Panc1 (cell line): Measurements from ENCODE around the gene C13orf42. TPM values are rescaled to one million over a fixed set of nuclear protein-coding genes. Genes with fewer than 3 reads are reported as not detected.
A peak's percentile ranks its signal among the peaks of the same experiment; 100 is the strongest.
"Not testable (repeated sequence)": the region's sequence is repeated elsewhere in the genome, so short reads cannot be mapped to it uniquely, and the experiment has no call there.

Source experiments
- ATAC-seq: fragments of 200-7000 bp; cut with Tn5 transposase; 2 replicates; pipeline ENCODE4 v1.9.1; 2020; ENCODE audit warnings: mild to moderate bottlenecking, moderate library complexity
- BruUV-seq: library from RNA; stranded (reverse); fragments of 400-500 nt; replicated peaks from 2 replicates; lab custom pipeline; 2021; lab: Mats Ljungman, UMichigan
- CTCF ChIA-PET: fragments of 300-600 bp; sonication (Branson Sonifier 250); formaldehyde crosslinking; loops from one replicate; lab custom pipeline; 2022; ENCODE audit warnings: antibody characterized with exemption; lab: Charles Lee
- POLR2A ChIA-PET: fragments of 300-600 bp; sonication (Branson Sonifier 250); formaldehyde crosslinking; loops from one replicate; lab custom pipeline; 2022; ENCODE audit warnings: antibody characterized with exemption; lab: Charles Lee
- DNase-seq: peaks from one replicate; pipeline ENCODE4 v3.0.0-alpha.2; 2010; ENCODE audit warnings: low read depth, low spot score
- H3K27ac ChIP-seq: 2 replicates; pipeline ENCODE4 v1.5.1; 2011; ENCODE audit warnings: mild to moderate bottlenecking, low read length, inconsistent platforms
- H3K27me3 ChIP-seq: fragments of 200-500 bp; sonication (Bioruptor generic); 2 replicates; pipeline ENCODE4 v1.6.0; 2014; ENCODE audit warnings: low read length, inconsistent platforms; ENCODE audit not compliant: control insufficient read depth, insufficient read depth
- H3K36me3 ChIP-seq: fragments of 200-500 bp; sonication (Bioruptor generic); 2 replicates; pipeline ENCODE4 v1.5.1; 2014; ENCODE audit warnings: inconsistent platforms, mild to moderate bottlenecking, low read length, moderate library complexity; ENCODE audit not compliant: control insufficient read depth, insufficient read depth
- H3K4me1 ChIP-seq: 2 replicates; pipeline ENCODE4 v1.5.1; 2011; ENCODE audit warnings: inconsistent platforms, mild to moderate bottlenecking, low read length, moderate library complexity; ENCODE audit not compliant: control insufficient read depth, insufficient read depth
- H3K4me3 ChIP-seq, 2 experiments: 2 replicates each; pipeline ENCODE4 v1.5.1; 2011 to 2012; ENCODE audit warnings: low read depth in 2 of 2, low read length in 2 of 2, mild to moderate bottlenecking in 2 of 2, inconsistent platforms in 1 of 2, moderate library complexity in 1 of 2
- H3K9me3 ChIP-seq: fragments of 200-500 bp; sonication (Bioruptor generic); 2 replicates; pipeline ENCODE4 v1.5.1; 2014; ENCODE audit warnings: low read depth, mild to moderate bottlenecking, inconsistent platforms, low read length, moderate library complexity; ENCODE audit not compliant: control insufficient read depth, insufficient read depth
- CTCF ChIP-seq: fragments of 450-650 bp; IDR thresholded peaks from 2 replicates; pipeline ENCODE4 v1.5.1; 2017; ENCODE audit warnings: mild to moderate bottlenecking
- POLR2AphosphoS5 ChIP-seq: IDR thresholded peaks from 2 replicates; pipeline ENCODE4 v1.6.1; 2012; ENCODE audit warnings: mild to moderate bottlenecking, low read depth, low read length, moderate library complexity
- SIN3A ChIP-seq: IDR thresholded peaks from 2 replicates; pipeline ENCODE4 v1.6.1; 2012; ENCODE audit warnings: low read depth, mild to moderate bottlenecking, low read length, moderate library complexity, borderline replicate concordance; ENCODE audit not compliant: insufficient read depth
- TCF7L2 ChIP-seq: IDR thresholded peaks from 2 replicates; pipeline ENCODE4 v1.6.1; 2011; ENCODE audit warnings: mild to moderate bottlenecking, low read depth, low read length, inconsistent platforms
- in situ Hi-C: cut with HindIII; loops from 2 replicates; pipeline ENCODE4 v1.10.0; 2016; ENCODE audit warnings: low sequenced_read_pairs, low pct_unique_long_range_greater_than_20kb
- intact Hi-C: fragments of 100-400 bp; cut with micrococcal nuclease; formaldehyde crosslinking; loops from one replicate; pipeline ENCODE4 v1.10.0; 2022; ENCODE audit not compliant: unreplicated experiment
- total RNA-seq: library from RNA; stranded (reverse); gene quantifications from one replicate; pipeline ENCODE4 v1.2.1, GENCODE V29; 2021; ENCODE audit not compliant: unreplicated experiment
- TF ChIP-seq, protein P1 (sequence below), 2 experiments: IDR thresholded peaks; 2 replicates each; pipeline ENCODE4 v1.6.1; 2011 to 2012; ENCODE audit warnings: low read depth in 2 of 2, control low read depth in 1 of 2, low read length in 1 of 2, mild to moderate bottlenecking in 1 of 2, moderate library complexity in 1 of 2; ENCODE audit not compliant: insufficient read depth in 1 of 2

Gene C13orf42
- total RNA-seq, 1 experiment from 2014 or later = not detected

GRCh38 chr13:51091839-51092238 lies 19.2 kb downstream of the C13orf42 start:
- DNase-seq (no peak), ATAC-seq (no peak)
- Histone ChIP-seq H3K36me3 (no peaks in the 10 kb centered on the region), H3K4me1 (no peaks in the 10 kb centered on the region), H3K27ac (no peak overlapping the region), H3K4me3 (no peak overlapping the region), H3K27me3 (no peaks in the 10 kb centered on the region; the same call in 1 of the 2 replicates), H3K9me3 (no peaks in the 10 kb centered on the region)
- intact Hi-C loops = no loop called here
- in situ Hi-C loops = no loop called here
- ChIA-PET CTCF (no interaction called here), POLR2A (no interaction called here)
- TF ChIP-seq SIN3A (no peak), CTCF (peak; percentile 8; the same call in 1 of the 2 replicates)
- no TSS peak for BruUV-seq

GRCh38 chr13:51083706-51084105 lies 27.4 kb downstream of the C13orf42 start:
- in situ Hi-C loops = no loop called here
- no peak for DNase-seq
- no peaks in the 10 kb centered on the region for H3K36me3 ChIP-seq
- H3K4me3 ChIP-seq = no peak overlapping the region
- no peak for ATAC-seq
- TF ChIP-seq SIN3A (no peak), POLR2AphosphoS5 (no peak), CTCF (no peak), TCF7L2 (no peak)
- TF ChIP-seq, protein P1, sequence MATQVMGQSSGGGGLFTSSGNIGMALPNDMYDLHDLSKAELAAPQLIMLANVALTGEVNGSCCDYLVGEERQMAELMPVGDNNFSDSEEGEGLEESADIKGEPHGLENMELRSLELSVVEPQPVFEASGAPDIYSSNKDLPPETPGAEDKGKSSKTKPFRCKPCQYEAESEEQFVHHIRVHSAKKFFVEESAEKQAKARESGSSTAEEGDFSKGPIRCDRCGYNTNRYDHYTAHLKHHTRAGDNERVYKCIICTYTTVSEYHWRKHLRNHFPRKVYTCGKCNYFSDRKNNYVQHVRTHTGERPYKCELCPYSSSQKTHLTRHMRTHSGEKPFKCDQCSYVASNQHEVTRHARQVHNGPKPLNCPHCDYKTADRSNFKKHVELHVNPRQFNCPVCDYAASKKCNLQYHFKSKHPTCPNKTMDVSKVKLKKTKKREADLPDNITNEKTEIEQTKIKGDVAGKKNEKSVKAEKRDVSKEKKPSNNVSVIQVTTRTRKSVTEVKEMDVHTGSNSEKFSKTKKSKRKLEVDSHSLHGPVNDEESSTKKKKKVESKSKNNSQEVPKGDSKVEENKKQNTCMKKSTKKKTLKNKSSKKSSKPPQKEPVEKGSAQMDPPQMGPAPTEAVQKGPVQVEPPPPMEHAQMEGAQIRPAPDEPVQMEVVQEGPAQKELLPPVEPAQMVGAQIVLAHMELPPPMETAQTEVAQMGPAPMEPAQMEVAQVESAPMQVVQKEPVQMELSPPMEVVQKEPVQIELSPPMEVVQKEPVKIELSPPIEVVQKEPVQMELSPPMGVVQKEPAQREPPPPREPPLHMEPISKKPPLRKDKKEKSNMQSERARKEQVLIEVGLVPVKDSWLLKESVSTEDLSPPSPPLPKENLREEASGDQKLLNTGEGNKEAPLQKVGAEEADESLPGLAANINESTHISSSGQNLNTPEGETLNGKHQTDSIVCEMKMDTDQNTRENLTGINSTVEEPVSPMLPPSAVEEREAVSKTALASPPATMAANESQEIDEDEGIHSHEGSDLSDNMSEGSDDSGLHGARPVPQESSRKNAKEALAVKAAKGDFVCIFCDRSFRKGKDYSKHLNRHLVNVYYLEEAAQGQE (IDR thresholded peaks at IDR 0.05; ENCODE audit: insufficient read depth in 1 of 2, low read depth in 2 of 2, low read length in 1 of 2) = no peak
- intact Hi-C loops = no loop called here
- no TSS peak for BruUV-seq
- H3K4me1 ChIP-seq = no peaks in the 10 kb centered on the region
- POLR2A ChIA-PET = no interaction called here
- H3K27ac ChIP-seq = no peak overlapping the region
- H3K27me3 ChIP-seq = no peaks in the 10 kb centered on the region
- no peaks in the 10 kb centered on the region for H3K9me3 ChIP-seq
- CTCF ChIA-PET = no interaction called here

DNA sequence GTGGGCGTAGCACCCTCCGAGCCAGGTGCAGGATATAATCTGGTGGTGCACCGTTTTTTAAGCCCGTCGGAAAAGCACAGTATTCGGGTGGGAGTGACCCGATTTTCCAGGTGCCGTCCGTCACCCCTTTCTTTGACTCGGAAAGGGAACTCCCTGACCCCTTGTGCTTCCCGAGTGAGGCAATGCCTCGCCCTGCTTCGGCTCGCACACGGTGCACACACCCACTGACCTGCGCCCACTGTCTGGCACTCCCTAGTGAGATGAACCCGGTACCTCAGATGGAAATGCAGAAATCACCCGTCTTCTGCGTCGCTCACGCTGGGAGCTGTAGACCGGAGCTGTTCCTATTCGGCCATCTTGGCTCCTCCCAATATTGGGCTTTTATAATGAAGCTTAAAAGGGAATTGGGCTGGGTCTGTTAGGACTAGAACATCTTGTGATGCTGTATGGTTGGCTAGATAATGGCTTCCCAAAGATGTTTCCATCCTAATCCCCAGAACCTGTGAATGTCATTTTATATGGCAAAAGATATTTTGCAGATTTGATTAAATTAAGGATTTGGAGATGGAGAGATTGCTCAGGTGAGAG lies 30.5 kb downstream of the C13orf42 start:
- H3K27me3 ChIP-seq, DNase-seq, in situ Hi-C loops, intact Hi-C loops, CTCF ChIA-PET, H3K36me3 ChIP-seq, H3K27ac ChIP-seq, H3K4me1 ChIP-seq, H3K9me3 ChIP-seq, BruUV-seq, POLR2A ChIA-PET: not testable (repeated sequence)
- ATAC-seq = peak; percentile 66; the same call in 1 of the 2 replicates
- peak overlapping the region; percentile 33 to 35 for H3K4me3 ChIP-seq
